ENCODE results near the gene RMND5B. TPM values are rescaled to one million over a fixed set of nuclear protein-coding genes. Genes with fewer than 3 reads are reported as not detected.

The RMND5B gene
- total and polyA plus RNA-seq, 3 donors from 2014 or later = 73.0 to 181 (median 102) TPM

- H3K27me3 ChIP-seq = no peaks in the 10 kb centered on the region
- no peak overlapping the region for H3K27ac ChIP-seq
- H3K4me3 ChIP-seq = peak overlapping the region; percentile 37 to 43
- H3K36me3 ChIP-seq (ENCODE audit: low read depth, missing control alignments) = no peaks in the 10 kb centered on the region
- 41 to 57% methylated on average over 5 of the region's 5 CpGs for WGBS, 2 donors
- no peaks in the 10 kb centered on the region for H3K9me3 ChIP-seq
- DNase-seq = no peak
- TF ChIP-seq POLR2A (IDR thresholded peaks at IDR 0.05) (no peak), CTCF (IDR thresholded peaks at IDR 0.05) (no peak)
- peaks cover 9% of the 10 kb centered on the region for H3K4me1 ChIP-seq
- intact Hi-C loops (cut with DNase I; ENCODE audit: low total_unique reads) = no loop called here
Observed at GRCh38 chr5:178112545-178112944, 18.3 kb upstream of the RMND5B start.

GRCh38 chr5:178113141-178113787, 17.6 kb upstream of the RMND5B start, which contains the start of gene N4BP3:
Gene N4BP3 (plus strand): TSS chr5:178113532. CDS start chr5:178119584, 6,052 bp downstream.
- Histone ChIP-seq H3K36me3 (ENCODE audit: low read depth, missing control alignments) (no peaks in the 10 kb centered on the region), H3K27ac (no peak within 1 kb of the TSS), H3K9me3 (no peaks in the 10 kb centered on the region), H3K27me3 (no peaks in the 10 kb centered on the region), H3K4me3 (peak within 1 kb of the TSS; percentile 37 to 43), H3K4me1 (peaks cover 9% of the 10 kb centered on the region)
- peak; percentile 49 for DNase-seq
- TF ChIP-seq POLR2A (IDR thresholded peaks at IDR 0.05) (no peak), CTCF (IDR thresholded peaks at IDR 0.05) (no peak)
- intact Hi-C loops (cut with DNase I; ENCODE audit: low total_unique reads) = no loop called here
- WGBS, 2 donors = 0 to 2% methylated on average over 1 to 37 of the region's 96 CpGs

- H3K4me1 ChIP-seq = peaks cover 9% of the 10 kb centered on the region
- TF ChIP-seq POLR2A (IDR thresholded peaks at IDR 0.05) (no peak), CTCF (IDR thresholded peaks at IDR 0.05) (no peak)
- intact Hi-C loops (cut with DNase I; ENCODE audit: low total_unique reads) = no loop called here
- peak overlapping the region; percentile 37 to 43 for H3K4me3 ChIP-seq
- H3K36me3 ChIP-seq (ENCODE audit: low read depth, missing control alignments) = no peaks in the 10 kb centered on the region
- no peak for DNase-seq
- no peaks in the 10 kb centered on the region for H3K27me3 ChIP-seq
- no peaks in the 10 kb centered on the region for H3K9me3 ChIP-seq
- no peak overlapping the region for H3K27ac ChIP-seq
- WGBS, 2 donors = 0% methylated on average over 36 of the region's 41 CpGs; no CpG with 5 or more reads in 1 of the 2 donors
Observed at GRCh38 chr5:178113841-178114324, 16.9 kb upstream of the RMND5B start.

- intact Hi-C loops (cut with DNase I; ENCODE audit: low total_unique reads) = no loop called here
- Histone ChIP-seq H3K27ac (no peak overlapping the region), H3K9me3 (no peaks in the 10 kb centered on the region), H3K36me3 (ENCODE audit: low read depth, missing control alignments) (no peaks in the 10 kb centered on the region), H3K4me3 (peak overlapping the region; percentile 37 to 43), H3K4me1 (peaks cover 9% of the 10 kb centered on the region), H3K27me3 (no peaks in the 10 kb centered on the region)
- peak; percentile 47 for DNase-seq
- TF ChIP-seq CTCF (IDR thresholded peaks at IDR 0.05) (no peak), POLR2A (IDR thresholded peaks at IDR 0.05) (no peak)
- 20 to 46% methylated on average over 7 to 28 of the region's 28 CpGs for WGBS, 2 donors
Observed at GRCh38 chr5:178114325-178115135, 16.3 kb upstream of the RMND5B start.
